ENCODE data around the gene TSPAN4. TPM values are rescaled to one million over a fixed set of nuclear protein-coding genes. Genes with fewer than 3 reads are reported as not detected.

The TSPAN4 gene
- total RNA-seq, 4 donors from 2014 or later: 145 to 234 (median 175) TPM

GRCh38 chr11:865462-866430 lies 23.1 kb downstream of the TSPAN4 start:
- DNase-seq (ENCODE audit: low spot score) (no peak), ATAC-seq (ENCODE audit: low FRiP score) (no peak)
- no peak for TF ChIP-seq CTCF (IDR thresholded peaks at IDR 0.05)

GRCh38 chr11:866481-866880 lies 23.8 kb downstream of the TSPAN4 start:
- no peak for ATAC-seq (ENCODE audit: low FRiP score)
- no peak for DNase-seq (ENCODE audit: low spot score)
- TF ChIP-seq CTCF (IDR thresholded peaks at IDR 0.05): no peak

- TF ChIP-seq CTCF (IDR thresholded peaks at IDR 0.05): no peak
- DNase-seq (ENCODE audit: low spot score) (no peak), ATAC-seq (ENCODE audit: low FRiP score) (no peak)
Observed at GRCh38 chr11:867856-868358, 25.3 kb downstream of the TSPAN4 start.

- no peak for DNase-seq (ENCODE audit: low spot score)
- TF ChIP-seq CTCF (IDR thresholded peaks at IDR 0.05): no peak
- no peak for ATAC-seq (ENCODE audit: low FRiP score)
Observed at GRCh38 chr11:868394-868793, 25.7 kb downstream of the TSPAN4 start.

GRCh38 chr11:868802-869201 lies 26.1 kb downstream of the TSPAN4 start:
- no peak for DNase-seq (ENCODE audit: low spot score)
- TF ChIP-seq CTCF (IDR thresholded peaks at IDR 0.05): no peak
- no peak for ATAC-seq (ENCODE audit: low FRiP score)

- ATAC-seq (ENCODE audit: low FRiP score) (no peak), DNase-seq (ENCODE audit: low spot score) (no peak)
- no peak for TF ChIP-seq CTCF (IDR thresholded peaks at IDR 0.05)
Observed at GRCh38 chr11:869399-870126, 26.9 kb downstream of the TSPAN4 start.

All from omental fat pad (tissue), 4 donors.